Skin of body (tissue), 2 donors: Measurements from ENCODE around the gene ARNT2. TPM values are rescaled to one million over a fixed set of nuclear protein-coding genes. Genes with fewer than 3 reads are reported as not detected.
"Not testable (repeated sequence)": the region's sequence is repeated elsewhere in the genome, so short reads cannot be mapped to it uniquely, and the experiment has no call there.

ENCODE experiments used
- DNase-seq: peaks from one replicate; lab custom pipeline; 2025; lab: John Stamatoyannopoulos, UW
- total RNA-seq: library from RNA; depleted of rRNA; stranded (reverse); fragments of >200 nt; gene quantifications from one replicate; pipeline ENCODE4 v1.2.3, GENCODE V29; 2014

The ARNT2 gene
- total RNA-seq, 1 donor from 2014 or later: 2.8 TPM

DNA sequence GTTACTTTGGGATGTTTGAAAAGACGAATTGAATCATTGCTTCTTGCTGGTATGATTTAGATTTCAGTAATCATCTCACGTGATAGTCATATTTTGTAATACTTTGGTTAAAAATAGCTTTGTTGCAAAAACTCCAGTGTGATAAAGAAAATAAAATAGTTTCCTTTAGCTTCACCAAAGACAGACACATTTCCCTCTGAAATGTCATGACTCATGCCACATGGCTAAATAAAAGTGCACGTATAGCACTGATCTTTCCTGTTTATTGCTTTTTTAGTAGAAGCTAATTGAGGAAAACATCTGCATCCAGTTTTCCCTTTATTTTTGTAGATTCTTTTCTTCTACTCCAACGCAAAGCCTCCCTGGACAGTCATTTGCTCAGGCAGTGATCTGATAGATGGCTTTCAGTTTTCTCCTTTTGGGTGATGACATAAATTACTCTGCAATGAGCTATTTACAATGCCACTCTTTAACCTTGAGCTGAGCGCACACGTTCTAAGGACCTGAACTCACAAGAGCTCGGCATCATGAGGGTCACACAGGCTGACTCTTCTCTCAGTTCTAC lies 84.9 kb downstream of the ARNT2 start:
- DNase-seq: peak; percentile 67

DNA sequence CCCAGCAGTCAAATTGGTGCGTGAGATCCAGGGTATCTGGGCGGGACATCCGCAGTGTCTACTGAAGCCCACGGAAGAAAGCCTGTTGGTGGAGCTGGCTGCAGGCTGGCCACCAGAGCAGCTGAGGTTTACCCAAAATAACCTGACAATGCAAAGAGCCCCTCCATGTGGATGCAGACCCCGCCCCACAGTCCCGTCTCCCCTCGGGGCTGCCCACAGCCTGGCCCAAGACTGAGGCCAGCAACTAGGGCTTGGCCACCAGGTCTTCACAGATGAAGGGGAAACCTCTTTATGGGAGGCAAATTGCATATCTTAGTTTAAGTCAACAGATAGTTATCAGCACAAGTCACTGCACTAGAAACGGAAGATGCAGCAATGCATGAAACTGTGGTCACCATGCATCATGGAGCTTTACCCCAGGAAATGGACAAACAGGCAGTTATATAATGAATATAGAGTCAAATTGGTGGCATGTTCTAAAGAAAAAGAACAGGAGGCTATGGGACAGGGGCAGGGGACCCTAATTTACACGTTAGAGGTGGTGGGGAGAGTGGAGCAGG lies 86.3 kb downstream of the ARNT2 start:
- no peak for DNase-seq

DNA sequence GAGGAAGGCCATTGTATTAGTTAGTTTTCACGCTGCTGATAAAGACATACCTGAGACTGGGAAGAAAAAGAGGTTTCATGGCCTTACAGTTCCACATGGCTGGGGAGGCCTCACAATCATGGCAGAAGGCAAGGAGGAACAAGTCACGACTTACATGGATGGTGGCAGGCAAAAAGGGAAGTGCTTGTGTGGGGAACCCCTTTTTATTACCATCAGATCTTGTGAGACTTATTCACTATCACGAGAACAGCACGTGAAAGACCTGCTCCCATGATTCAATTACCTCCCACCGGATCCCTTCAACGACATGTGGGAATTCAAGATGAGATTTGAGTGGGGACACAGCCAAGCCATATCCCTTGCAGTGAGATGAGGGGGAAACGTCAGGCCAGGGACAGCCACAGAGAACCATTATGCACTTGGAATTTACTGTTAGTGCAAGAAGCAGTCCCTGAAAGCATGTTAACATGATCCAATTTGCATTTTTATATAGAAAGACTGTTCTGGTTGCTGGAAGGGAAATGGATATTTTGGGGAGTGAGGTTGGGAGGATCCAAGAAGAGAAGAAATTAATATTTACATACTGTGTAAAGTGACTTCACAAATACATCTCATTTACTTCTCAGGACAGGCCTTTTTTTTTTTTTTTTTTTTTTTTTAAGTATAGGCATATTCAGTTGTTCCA lies 87.1 kb downstream of the ARNT2 start:
- DNase-seq: no peak

DNA sequence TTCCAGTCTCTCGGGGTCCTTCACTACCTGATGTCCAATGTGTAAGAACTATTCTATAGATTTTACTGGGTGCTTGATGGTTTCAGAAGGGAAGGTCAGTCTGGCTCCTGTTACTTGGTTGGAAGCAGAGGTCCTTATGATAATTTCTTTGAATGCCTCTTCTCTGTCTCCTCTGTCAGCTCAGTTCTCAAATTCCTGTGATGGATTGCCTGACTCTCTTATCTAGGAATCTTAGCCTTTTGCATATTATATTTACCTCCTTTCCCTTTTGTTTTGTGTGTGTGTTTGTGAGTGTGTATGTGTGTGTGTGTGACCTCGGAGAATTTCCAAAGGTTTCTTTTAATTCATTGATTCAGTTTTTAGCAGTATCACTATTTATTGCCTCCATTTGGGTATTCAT lies 88.2 kb downstream of the ARNT2 start:
- no peak for DNase-seq

DNA sequence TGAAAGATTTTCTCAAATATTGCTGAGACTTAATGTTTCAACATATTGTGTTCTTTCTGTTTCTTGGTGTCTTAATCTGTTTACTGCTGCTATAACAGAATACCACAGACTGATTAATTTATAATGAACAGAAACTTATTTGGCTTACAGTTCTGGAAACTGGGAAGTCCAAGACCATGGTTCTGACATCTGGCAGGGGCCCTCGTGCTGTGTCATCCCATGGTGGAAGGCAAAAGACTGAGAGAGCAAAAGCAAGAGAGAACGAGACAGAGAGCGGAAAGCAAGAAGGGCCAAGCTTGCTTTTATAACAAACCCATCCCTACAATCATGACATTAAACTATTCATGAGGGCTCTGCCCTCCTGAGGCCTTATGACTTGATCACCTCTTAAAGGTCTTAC lies 88.7 kb downstream of the ARNT2 start:
- DNase-seq: no peak

DNA sequence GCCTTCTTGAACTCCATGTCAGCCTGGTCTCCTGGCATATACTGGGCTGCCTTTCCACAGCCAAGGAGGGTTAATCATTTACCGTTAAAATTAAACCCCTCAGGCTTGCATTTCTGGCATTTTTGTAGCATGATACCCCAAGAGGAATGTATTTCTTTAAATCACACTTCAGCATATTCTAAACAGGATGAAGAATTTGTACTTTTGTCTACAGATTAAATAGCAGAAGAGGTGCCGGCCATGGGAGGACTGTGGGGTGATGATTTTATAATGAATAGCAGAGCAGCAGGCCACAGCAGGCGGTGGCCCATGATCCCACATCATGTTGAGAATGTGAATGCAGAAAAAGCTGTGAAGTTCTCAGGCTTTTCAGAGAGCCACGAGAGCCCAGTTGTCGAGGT lies 90.2 kb downstream of the ARNT2 start:
- no peak for DNase-seq

DNA sequence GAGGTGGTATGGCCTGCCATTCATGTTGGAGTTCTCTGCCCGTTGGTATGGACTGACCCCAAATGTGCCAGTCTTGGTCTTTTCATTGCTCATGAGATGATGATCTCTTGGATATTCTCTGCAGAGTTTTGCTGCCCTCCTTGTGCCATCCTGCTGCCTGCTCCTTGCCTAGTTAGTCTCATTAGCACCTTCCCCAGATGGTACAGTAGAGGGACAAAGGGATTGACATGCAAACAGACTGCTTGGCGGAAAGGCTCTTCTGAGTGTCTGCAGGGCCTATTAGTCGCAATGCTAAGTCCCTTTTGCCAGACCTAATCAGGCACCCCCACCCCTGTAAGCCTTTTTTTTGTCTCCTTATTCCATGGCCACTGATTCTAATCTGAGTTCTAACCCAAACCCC lies 90.6 kb downstream of the ARNT2 start:
- no peak for DNase-seq

DNA sequence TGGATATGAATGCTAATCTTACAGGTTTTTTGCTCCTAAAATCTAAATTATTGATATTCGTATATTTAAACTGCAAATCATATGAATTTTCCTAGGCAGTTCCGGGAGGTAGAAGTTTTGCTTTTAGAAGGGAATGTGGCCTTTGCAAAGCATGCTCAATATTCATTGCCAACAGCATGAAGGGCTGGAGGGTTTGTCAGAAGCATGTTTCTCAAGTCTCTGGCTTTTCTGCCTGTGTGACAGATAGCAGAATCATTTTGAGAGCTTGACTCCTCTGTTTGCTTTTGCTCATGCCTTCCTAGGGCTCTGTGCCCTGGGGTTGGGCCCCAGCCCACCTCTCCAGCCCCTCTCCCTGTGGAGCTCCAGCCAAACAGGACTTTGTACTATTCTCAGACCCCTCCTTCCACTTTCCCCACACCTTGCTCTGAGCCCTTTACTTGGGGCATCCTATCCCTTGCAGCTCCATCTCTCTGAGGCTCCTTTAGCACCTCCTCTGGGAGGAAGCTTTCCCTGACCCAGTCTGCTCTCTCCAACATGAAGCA lies 91.3 kb downstream of the ARNT2 start:
- no peak for DNase-seq

DNA sequence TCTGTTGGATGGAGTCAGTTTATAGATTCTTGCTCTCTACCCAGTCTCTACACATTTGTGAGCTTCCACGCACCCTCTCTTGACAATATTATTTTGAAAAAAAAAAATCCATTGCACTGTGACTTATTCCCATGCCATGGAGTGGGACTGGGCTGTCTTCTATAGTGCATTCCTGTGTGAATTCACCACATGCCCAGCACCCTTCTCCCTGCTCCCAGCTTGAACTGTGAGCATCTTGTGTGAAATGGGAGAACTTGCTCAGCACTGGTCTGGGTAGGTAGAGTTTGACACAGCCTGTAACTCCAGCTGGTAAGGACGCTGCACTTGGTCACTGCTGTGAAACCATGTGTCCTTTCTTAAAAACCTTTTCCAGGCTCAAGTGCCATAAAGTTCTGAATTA lies 91.9 kb downstream of the ARNT2 start:
- no peak for DNase-seq

DNA sequence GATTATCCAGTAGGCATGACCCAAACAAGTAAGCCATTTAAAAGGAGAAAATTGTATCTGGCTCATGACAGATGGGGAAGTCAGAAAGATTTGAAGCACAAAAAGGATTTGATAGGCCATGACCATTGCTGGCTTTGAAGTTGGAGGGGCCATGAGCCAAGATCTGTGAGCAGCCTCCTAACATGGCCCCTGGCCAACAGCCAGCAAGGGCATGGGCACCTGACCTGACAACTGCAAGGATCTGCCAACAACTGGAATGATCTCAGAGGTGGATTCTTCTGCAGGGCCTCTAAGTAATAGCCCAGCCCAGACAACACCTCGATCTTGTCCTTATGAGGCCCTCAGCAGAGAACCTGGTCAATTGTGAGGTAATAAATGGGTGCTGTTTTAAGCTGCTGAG lies 93.0 kb downstream of the ARNT2 start:
- DNase-seq: no peak

DNA sequence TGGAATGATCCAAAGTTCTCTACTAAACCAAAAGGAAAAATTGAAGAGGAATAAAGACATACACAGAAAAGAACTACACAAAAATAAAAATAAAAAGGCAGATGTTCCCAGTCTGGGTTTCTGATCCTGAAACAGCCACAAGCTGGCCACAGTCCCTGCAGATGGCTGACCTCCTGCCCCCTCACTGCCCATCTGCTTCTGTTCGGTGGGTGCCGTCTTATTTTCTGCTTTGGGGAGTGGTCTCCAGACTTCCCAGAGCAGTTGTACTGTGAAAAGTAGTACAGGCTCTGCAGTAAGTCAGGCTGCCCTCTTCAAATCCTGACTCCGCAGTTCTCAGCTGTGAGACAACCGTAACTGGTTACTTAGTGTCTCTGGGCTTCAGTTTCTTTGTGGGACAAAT lies 94.5 kb downstream of the ARNT2 start:
- DNase-seq: no peak

DNA sequence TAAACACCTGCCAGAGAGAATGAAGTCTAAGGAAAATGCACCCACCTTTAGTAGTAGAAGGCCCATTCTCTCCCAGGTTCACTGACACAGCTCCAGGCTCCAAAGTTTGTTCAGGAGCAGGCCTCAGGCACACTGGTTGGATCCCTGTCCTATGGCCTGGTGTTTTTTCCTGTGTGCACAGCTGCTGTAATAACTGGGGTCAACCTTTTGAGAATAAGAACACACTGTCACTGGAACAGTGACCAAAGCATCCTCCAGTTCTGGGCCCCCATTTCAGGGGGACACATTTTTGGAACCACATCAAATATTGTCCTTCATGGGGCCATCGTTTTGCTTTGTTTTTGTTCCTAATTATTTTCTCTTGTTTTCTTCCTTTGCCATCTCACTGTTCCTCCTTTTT lies 95.8 kb downstream of the ARNT2 start:
- no peak for DNase-seq

DNA sequence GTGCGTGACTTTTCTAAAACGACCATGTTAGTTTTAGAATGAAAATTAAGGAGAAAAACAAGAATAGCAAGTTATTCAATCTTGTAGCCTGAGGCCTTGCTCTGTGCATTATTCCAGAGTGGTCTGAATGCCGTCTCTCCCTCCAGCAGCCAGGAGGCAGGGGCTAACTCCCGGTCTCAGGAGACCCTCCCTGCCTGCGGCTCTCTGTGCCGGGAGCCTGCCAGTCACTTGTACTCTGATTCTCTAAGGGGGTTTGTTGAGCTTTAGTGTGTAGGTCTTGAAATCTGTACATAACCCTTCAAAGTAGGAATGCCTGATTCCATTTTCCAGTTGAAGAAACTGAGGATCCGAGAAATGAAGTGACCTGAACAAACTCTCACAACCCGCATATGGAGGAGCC lies 97.3 kb downstream of the ARNT2 start:
- DNase-seq: no peak

DNA sequence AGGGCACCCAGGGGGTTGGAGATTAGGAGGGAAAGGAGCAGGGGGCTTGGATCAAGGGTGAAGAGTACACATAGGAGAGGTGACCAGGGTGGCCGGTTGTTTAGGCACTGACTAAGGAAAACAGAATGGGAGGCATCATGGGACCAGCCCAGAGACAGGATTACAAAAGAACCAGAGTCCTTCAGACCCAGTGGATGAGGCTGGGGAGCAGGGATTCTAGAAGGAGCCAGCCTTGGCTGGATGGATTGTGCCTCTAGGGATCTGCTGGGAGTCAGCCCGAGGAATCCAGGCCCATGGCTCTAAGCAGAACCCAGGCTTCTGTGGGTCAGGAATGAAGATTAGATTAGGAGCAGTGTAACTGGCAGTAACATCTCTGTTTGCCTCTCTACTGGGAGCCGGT lies 98.6 kb downstream of the ARNT2 start:
- no peak for DNase-seq

DNA sequence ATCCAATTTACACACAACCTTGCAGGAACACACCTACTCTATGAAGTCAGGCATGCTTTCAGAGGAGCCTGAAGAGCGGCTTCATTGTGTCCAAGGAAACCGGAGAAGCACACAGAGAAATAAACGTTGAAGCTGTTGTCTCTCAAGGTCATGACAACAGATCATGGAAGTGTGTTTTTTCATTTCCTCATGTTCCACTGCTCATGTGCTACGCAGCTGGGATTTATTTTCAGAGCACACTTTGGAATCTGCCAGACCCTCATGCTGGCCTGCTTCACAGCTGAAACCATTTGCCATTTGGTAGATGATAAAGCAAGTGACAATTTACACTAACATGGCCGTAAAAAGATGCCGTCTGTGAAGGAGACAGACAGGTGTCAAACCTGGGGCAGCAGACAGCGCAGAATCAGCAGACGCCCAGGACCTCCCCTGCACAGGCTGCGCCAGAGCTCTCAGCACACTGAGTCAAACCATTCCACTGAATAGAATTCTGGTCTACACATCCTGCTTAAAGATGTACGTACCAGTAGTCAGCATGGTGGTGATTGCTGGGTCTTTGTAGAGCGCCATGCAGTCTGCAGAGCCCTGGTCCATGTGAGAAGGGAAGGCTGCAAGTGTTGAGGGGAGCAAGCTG lies 99.3 kb downstream of the ARNT2 start:
- DNase-seq: peak; percentile 82

DNA sequence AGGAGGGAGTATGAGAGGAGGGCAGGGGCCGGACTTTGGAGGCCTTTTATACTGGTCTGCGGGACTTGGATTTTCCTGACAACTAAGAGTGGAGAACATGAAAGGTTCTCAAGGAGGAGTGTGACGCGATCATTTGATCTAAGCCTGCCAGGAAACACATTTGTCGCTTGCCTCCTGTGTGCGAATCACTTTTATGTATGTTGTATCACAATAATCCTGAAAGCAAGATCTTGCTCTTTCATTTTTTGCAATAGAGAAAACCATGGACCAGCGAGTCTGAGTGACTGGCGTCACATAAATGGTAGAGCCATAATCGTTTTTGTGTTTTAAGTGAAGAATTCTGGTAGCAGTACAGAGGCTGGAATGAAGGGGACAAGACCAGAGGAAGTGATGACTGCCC lies 100.7 kb downstream of the ARNT2 start:
- DNase-seq: no peak

DNA sequence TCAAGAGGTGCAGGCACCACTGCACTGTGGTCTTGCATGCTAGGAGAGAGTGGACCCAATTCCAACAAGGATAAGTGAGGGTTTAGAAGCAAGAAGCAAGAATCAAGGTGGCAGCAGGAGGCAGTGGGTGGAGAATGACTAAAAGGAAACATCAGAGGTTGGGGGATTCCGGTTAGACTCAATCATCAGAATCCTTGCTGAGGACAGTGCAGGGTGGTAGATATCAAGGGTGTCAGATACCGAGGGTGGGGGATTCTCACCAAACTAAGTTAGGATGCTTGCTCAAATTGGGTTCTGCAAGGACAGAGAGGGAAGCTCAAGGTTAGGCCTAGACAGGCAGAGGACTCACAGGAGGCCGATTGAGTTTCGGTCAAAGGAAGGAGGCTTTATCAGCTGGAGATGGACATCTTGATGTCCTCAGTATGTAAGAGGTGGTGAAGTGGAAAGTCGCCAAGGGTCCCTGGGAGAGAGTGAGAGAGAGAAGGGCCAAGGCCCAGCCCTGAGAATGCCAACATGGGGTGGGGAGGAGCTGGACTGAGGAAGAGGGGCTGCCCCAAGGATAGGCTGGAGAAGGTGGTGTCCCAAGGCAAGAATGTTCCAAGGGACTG lies 102.2 kb downstream of the ARNT2 start:
- DNase-seq: no peak

DNA sequence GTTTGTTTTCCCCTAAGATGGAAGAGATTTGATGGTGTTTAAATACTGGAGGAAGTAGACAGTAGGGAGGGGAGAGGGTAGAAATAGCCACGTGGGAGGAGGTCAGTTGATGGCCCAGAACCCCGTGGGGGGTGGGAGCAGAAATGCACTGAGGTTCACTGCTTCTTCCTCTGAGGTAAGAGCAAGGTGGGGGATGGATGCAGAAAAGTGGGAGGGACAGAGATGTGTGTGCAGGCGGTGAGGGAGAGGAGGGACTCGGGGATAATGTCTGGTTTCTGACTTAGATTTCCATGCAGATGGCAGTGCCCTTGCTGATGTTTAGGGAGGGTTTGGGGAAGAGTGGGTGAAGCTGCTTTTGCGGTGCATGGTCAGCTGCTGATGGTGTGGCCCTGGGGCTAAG lies 102.9 kb downstream of the ARNT2 start:
- no peak for DNase-seq

DNA sequence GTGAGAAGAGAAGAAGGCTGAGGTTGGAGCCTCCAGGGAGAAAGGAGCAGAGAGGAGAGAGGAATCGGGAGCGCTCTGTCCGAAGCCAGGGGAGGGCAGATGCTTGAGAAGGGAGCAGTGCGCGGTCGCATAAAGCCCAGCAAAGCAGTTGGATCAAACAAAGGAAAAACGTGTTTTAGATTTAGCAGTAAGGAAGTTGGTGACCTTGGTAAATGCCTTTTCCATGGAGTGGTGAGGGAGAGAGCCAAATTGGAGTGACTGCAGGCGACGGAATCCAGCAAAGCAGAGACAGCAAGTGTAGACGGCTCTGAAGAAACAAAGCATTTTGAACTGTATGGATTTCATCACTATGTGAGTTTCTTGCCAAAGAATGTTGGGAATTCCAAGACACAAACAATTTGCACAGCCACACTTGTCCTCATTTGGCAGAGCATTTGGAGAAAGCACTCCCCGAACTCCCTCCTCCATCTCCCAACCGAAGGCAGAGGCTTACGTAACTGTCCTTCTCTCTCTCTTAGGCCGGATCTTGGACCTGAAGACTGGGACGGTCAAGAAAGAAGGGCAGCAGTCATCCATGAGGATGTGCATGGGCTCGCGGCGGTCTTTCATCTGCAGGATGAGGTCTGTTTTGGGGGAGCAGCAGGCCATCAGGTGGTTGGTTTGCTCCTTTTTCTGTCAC lies 103.6 kb downstream of the ARNT2 start:
- peak; percentile 90 for DNase-seq

DNA sequence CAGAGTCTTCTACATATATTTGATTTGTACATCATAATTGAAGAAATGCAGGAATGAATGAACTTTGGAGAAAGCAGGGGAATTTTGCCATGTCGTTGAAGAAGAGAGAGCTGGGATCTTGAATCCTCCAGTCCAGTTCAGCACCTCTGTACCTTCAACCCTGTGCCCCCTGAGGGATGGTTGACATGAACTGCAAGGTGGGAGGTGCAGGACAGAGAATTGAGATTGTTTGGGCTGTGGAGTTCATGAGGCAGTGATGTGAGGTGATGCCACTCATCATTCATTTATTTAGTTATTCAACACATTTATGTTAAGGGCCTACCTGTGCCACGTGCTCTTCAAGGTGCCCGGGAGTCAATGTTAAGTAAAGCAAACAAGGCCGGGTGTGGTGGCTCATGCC lies 104.6 kb downstream of the ARNT2 start:
- no peak for DNase-seq

DNA sequence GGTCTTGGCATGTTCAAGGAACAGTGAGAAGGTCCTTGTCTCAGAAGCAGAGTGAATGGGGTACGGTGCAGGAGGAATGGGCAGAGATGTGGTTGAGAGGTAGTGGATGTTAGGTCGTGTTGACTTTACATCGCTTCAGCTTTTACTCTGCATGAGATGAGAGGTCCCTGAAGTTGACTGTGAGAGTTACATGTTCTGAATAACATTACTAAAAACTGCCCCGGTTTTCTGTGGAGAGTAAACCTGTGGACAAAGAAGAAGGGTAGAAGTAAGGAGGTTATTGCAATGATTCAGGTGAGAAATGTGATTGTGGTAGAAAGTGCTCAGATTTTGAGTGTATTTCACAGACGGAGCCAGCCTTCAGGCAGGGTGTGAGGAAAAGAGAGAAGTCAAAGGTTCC lies 105.6 kb downstream of the ARNT2 start:
- DNase-seq: no peak

DNA sequence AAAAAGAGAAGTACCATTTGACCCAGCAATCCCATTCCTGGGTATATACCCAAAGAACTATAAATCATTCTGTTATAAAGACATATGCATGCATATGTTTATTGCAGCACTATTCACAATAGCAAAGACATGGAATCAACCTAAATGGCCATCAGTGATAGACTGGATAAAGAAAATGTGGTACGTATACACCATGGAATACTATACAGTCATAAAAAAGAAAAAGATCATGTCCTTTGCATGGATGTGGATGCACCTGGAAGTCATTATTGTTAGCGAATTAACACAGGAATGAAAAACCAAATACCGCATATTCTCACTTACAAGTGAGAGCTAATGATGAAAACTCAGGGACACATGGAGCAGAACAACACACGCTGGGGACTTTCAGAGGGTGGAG lies 106.8 kb downstream of the ARNT2 start:
- DNase-seq: not testable (repeated sequence)
